ENCODE measurements around the gene ZFP90.

GRCh38 chr16:68529608-68529930, 9.5 kb upstream of the ZFP90 start:
- no peak for TF ChIP-seq MAX (IDR thresholded peaks at IDR 0.05)
- TF ChIP-seq TEAD4 (IDR thresholded peaks at IDR 0.05): no peak
- TF ChIP-seq ZBTB7A (IDR thresholded peaks at IDR 0.05; ENCODE audit: low read depth): no peak; the same call in 1 of the 2 replicates
- no peak for TF ChIP-seq TCF12 (IDR thresholded peaks at IDR 0.05; ENCODE audit: low read depth)
- no peak for TF ChIP-seq NFIC (IDR thresholded peaks at IDR 0.05)
- no peak for TF ChIP-seq EP300 (IDR thresholded peaks at IDR 0.05; ENCODE audit: borderline replicate concordance)
- no peak for TF ChIP-seq CREB1 (IDR thresholded peaks at IDR 0.05; ENCODE audit: low read depth)

Measured in Ishikawa (cell line).